Parathyroid adenoma (tissue), 2 donors: ENCODE measurements around the gene LAMA3.

Experiments
- H2AFZ ChIP-seq: fragments of 300-600 bp; sonication (generic); one replicate; pipeline ENCODE4 v1.7.0; 2017; ENCODE audit warnings: antibody characterized with exemption, mild to moderate bottlenecking
- H3K27ac ChIP-seq: fragments of 300-600 bp; sonication (generic); one replicate; pipeline ENCODE4 v1.7.0; 2017
- H3K27me3 ChIP-seq: fragments of 300-600 bp; sonication (generic); one replicate; pipeline ENCODE4 v1.7.0; 2017; ENCODE audit warnings: low read length; ENCODE audit not compliant: control insufficient read depth, insufficient read depth
- H3K36me3 ChIP-seq: fragments of 300-600 bp; sonication (generic); one replicate; pipeline ENCODE4 v1.7.0; 2017; ENCODE audit warnings: low read length; ENCODE audit not compliant: control insufficient read depth, insufficient read depth
- H3K4me1 ChIP-seq: fragments of 300-600 bp; sonication (generic); one replicate; pipeline ENCODE4 v1.7.0; 2017; ENCODE audit warnings: control low read depth
- H3K4me2 ChIP-seq: fragments of 300-600 bp; sonication (generic); one replicate; pipeline ENCODE4 v1.7.0; 2017; ENCODE audit warnings: low read length
- H3K4me3 ChIP-seq: fragments of 300-600 bp; sonication (generic); one replicate; pipeline ENCODE4 v1.7.0; 2017; ENCODE audit warnings: low read depth, low read length
- H3K79me2 ChIP-seq: fragments of 300-600 bp; sonication (generic); one replicate; pipeline ENCODE4 v1.7.0; 2017; ENCODE audit warnings: control low read depth
- H3K9ac ChIP-seq: fragments of 300-600 bp; sonication (generic); one replicate; pipeline ENCODE4 v1.7.0; 2017; ENCODE audit warnings: mild to moderate bottlenecking
- H3K9me3 ChIP-seq: fragments of 300-600 bp; sonication (generic); one replicate; pipeline ENCODE4 v1.7.0; 2017; ENCODE audit warnings: low read length; ENCODE audit not compliant: control insufficient read depth
- TF ChIP-seq, protein P1 (sequence below): fragments of 300-600 bp; sonication (generic); IDR thresholded peaks from one replicate; pipeline ENCODE4 v1.7.0; 2017; ENCODE audit warnings: antibody characterized with exemption, mild to moderate bottlenecking
- donor health status: primary hyperparathyroidism.

LAMA3 gene

DNA sequence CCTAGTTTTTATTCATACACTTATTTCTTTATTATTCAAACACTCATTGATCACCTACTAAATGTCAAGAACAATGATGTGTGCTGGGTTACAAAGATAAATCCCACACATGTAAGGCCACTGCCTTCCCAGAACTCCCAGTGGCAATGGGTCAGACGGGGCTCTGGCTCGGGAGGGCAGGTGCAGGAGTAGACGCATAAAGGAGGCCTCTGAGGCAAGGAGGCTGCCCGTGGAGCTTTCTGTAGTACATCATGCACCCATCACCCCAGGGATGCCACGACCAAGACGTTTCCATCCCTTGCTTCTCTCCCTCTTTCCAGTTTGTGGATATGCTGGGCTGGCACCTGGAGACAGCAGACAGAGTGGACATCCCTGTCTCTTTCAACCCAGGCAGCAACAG is 172.1 kb downstream of the LAMA3 start:
- H3K9me3 ChIP-seq: no peaks in the 10 kb centered on the region
- no peaks in the 10 kb centered on the region for H3K27me3 ChIP-seq
- no peak overlapping the region for H3K4me2 ChIP-seq
- no peak overlapping the region for H3K9ac ChIP-seq
- H2AFZ ChIP-seq: no peak overlapping the region
- H3K36me3 ChIP-seq: no peaks in the 10 kb centered on the region
- TF ChIP-seq, protein P1, sequence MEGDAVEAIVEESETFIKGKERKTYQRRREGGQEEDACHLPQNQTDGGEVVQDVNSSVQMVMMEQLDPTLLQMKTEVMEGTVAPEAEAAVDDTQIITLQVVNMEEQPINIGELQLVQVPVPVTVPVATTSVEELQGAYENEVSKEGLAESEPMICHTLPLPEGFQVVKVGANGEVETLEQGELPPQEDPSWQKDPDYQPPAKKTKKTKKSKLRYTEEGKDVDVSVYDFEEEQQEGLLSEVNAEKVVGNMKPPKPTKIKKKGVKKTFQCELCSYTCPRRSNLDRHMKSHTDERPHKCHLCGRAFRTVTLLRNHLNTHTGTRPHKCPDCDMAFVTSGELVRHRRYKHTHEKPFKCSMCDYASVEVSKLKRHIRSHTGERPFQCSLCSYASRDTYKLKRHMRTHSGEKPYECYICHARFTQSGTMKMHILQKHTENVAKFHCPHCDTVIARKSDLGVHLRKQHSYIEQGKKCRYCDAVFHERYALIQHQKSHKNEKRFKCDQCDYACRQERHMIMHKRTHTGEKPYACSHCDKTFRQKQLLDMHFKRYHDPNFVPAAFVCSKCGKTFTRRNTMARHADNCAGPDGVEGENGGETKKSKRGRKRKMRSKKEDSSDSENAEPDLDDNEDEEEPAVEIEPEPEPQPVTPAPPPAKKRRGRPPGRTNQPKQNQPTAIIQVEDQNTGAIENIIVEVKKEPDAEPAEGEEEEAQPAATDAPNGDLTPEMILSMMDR: no peak
- no peaks in the 10 kb centered on the region for H3K79me2 ChIP-seq
- H3K4me3 ChIP-seq: no peak overlapping the region
- no peaks in the 10 kb centered on the region for H3K4me1 ChIP-seq
- no peak overlapping the region for H3K27ac ChIP-seq

GRCh38 chr18:23861805-23862470 is 172.7 kb downstream of the LAMA3 start:
- Histone ChIP-seq H3K27me3 (no peaks in the 10 kb centered on the region), H3K4me1 (no peaks in the 10 kb centered on the region), H3K4me3 (no peak overlapping the region), H3K9me3 (no peaks in the 10 kb centered on the region), H3K27ac (no peak overlapping the region), H3K79me2 (no peaks in the 10 kb centered on the region), H2AFZ (no peak overlapping the region), H3K4me2 (no peak overlapping the region), H3K9ac (no peak overlapping the region), H3K36me3 (no peaks in the 10 kb centered on the region)
- TF ChIP-seq, protein P1: no peak

GRCh38 chr18:23864624-23865023 is 175.4 kb downstream of the LAMA3 start:
- Histone ChIP-seq H3K27ac (no peak overlapping the region), H3K9ac (no peak overlapping the region), H3K4me2 (no peak overlapping the region), H3K9me3 (no peaks in the 10 kb centered on the region), H3K4me3 (no peak overlapping the region), H3K4me1 (no peaks in the 10 kb centered on the region), H3K36me3 (no peaks in the 10 kb centered on the region), H3K79me2 (no peaks in the 10 kb centered on the region), H3K27me3 (no peaks in the 10 kb centered on the region), H2AFZ (no peak overlapping the region)
- TF ChIP-seq, protein P1: no peak

DNA sequence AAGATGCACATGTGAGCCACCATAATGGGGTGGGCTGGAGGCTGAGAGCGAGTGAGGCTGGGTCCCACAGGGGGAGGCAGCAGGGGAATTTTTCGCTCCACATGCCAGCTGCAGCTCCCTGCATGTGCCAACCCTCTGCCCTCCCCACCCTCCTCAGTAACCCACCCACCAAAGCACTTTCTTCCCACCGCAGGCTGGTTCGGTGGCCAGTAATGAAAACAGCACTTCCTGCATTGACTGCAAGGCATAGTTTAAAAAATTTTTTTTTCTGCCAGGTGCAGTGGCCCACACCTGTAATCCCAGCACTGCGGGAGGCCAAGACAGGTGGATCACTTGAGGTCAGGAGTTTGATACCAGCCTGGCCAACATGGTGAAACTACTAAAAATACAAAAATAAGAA is 177.8 kb downstream of the LAMA3 start:
- Histone ChIP-seq H3K27ac (no peak overlapping the region), H3K9me3 (no peaks in the 10 kb centered on the region), H2AFZ (no peak overlapping the region), H3K4me1 (no peaks in the 10 kb centered on the region), H3K36me3 (no peaks in the 10 kb centered on the region), H3K4me3 (no peak overlapping the region), H3K27me3 (no peaks in the 10 kb centered on the region), H3K79me2 (no peaks in the 10 kb centered on the region), H3K4me2 (no peak overlapping the region), H3K9ac (no peak overlapping the region)
- TF ChIP-seq, protein P1: no peak

DNA sequence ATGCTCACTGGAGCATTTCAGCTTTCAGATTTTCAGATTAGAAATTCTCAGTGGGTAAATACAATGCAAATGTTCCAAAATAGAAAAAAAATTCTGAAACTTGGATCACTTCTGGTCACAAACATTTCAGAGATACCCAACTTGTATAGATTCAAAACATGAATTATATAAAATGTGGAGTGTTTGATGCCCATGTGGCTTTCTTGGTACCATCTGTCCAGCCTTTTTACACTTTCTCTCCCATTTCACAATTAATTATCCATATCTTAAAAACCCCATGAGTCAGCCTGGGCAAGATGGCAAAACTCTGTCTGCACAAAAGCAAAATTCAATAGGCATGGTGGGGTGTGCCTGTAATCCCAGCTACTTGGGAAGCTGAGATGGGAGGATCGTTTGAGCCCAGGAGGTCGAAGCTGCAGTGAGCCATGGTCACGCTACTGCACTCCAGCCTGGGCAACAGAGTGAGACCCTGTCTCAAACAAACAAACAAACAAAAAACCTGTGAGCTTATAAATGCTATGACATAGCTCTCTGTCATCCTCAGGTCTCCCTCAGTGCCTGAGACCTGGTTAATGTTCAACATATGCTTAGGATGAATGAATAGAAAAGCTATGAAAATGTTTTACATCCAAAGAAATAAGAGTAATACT is 179.0 kb downstream of the LAMA3 start:
- no peak overlapping the region for H3K4me3 ChIP-seq
- no peak overlapping the region for H3K27ac ChIP-seq
- no peaks in the 10 kb centered on the region for H3K9me3 ChIP-seq
- no peak overlapping the region for H3K4me2 ChIP-seq
- H3K4me1 ChIP-seq: no peaks in the 10 kb centered on the region
- no peaks in the 10 kb centered on the region for H3K36me3 ChIP-seq
- H3K79me2 ChIP-seq: no peaks in the 10 kb centered on the region
- H3K27me3 ChIP-seq: no peaks in the 10 kb centered on the region
- no peak overlapping the region for H3K9ac ChIP-seq
- H2AFZ ChIP-seq: no peak overlapping the region
- TF ChIP-seq, protein P1: no peak
